Measurements from ENCODE around the gene RAB44. TPM values are rescaled to one million over a fixed set of nuclear protein-coding genes. Genes with fewer than 3 reads are reported as not detected.
A peak's percentile ranks its signal among the peaks of the same experiment; 100 is the strongest.

The RAB44 gene
- total RNA-seq, 1 donor from 2014 or later, result 0.20 TPM

DNA sequence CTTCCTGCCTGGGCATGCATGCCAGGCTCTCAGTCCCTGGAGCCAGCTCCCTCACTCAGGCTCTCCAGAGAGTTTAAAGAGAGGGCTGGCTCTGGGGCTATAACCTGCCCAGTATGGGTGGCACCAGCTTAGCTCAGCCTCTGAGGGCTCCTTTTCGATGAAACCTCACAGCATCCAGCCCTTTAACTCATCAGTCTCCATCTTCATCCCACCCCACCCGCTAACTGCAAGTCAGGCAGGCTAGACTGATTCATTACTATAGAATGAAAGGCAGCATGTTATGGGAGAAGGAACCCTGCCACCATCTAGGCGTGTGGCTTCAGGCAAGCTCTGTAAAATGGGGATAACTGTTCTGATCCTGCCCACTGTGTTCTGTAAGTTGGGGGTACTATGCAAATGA lies 53.5 kb downstream of the RAB44 start:
- POLR2A ChIA-PET, result interaction anchor here (0.7 to 9.9 kb wide), 3 partner anchors 17 to 70 kb away, joined by 3 to 226 read pairs (median 5); partner anchors contain the start of gene CDKN1A
- Mint-ChIP-seq H3K27ac (no peak overlapping the region), H3K4me3 (no peak overlapping the region), H3K36me3 (ENCODE audit: low read depth) (peaks cover 61% of the 10 kb centered on the region), H3K4me1 (peaks cover 83% of the 10 kb centered on the region), H3K27me3 (no peaks in the 10 kb centered on the region), H3K9me3 (peaks cover 3% of the 10 kb centered on the region)
- ATAC-seq (ENCODE audit: low read depth) (no peak), DNase-seq (no peak)
- CTCF ChIA-PET, result interaction anchor here (1.5 kb wide), 1 partner anchor 8 kb away, joined by 5 read pairs; no protein-coding TSS in a partner anchor
- no peak for TF ChIP-seq CTCF (IDR thresholded peaks at IDR 0.05)
- intact Hi-C loops (cut with micrococcal nuclease), result no loop called here

DNA sequence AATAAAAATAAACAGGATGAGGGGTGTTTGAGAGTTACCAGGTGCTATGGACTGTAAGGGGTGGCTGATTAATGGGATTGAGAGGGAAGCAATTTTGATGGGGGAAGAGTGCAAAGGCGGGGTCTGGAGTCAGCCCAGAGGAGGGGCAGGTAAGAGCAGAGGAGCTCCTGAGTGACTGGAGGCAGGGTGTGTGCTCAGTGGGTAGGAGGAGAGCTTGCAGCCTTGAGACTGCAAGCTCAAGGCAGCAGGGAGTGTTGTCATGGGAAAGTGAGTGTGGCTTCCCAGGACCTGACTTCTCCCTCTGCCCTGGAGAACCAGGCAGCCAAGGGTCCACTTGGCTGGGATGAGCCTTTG lies 54.2 kb downstream of the RAB44 start:
- intact Hi-C loops (cut with micrococcal nuclease), result no loop called here
- Mint-ChIP-seq H3K27me3 (no peaks in the 10 kb centered on the region), H3K36me3 (ENCODE audit: low read depth) (peaks cover 57% of the 10 kb centered on the region), H3K4me1 (peaks cover 87% of the 10 kb centered on the region), H3K9me3 (peaks cover 3% of the 10 kb centered on the region), H3K27ac (peak overlapping the region; percentile 47), H3K4me3 (peak overlapping the region; percentile 24)
- no peak for DNase-seq
- ATAC-seq (ENCODE audit: low read depth), result no peak
- POLR2A ChIA-PET, result interaction anchor here (0.6 to 9.9 kb wide), 5 partner anchors 18 to 298 kb away, joined by 3 to 226 read pairs (median 3); partner anchors contain the start of gene CDKN1A
- CTCF ChIA-PET, result interaction anchor here (2.5 kb wide), 1 partner anchor 137 kb away, joined by 11 read pairs; no protein-coding TSS in a partner anchor
- no peak for TF ChIP-seq CTCF (IDR thresholded peaks at IDR 0.05)

DNA sequence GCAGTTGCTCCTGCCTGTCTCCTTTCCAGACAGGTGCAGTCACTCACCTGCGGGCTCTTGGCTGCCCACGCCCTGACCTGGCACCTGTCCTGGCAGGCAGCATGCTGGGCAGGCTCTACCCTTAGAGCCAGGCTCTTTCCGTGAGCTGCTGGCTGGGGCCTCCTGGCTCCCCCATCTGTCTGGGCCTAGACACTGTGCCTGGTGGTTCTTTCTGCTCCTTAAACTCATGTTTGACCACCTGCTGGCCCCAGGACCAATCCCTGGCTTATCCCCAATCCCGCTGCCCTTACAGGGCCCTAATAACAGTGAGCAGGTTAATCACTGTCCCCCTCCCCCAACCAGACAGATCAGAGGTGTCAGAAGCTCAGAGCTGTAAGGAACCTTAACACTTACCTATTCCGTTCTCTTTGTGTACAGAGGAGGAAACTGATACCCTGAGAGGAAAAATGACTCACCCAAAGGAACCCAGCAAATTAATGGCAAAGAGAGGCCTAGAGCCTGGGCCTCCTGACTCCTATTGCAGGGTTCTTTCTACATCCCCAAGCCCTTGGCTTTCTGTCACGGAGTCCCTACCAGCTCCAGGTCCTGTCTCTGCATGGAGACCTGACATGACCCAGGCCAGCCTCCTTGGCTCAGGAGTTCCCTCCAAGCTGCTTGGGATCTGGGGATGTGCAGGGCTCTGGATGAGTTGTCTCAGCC lies 54.7 kb downstream of the RAB44 start:
- Mint-ChIP-seq H3K4me1 (peaks cover 87% of the 10 kb centered on the region), H3K9me3 (peaks cover 3% of the 10 kb centered on the region), H3K36me3 (ENCODE audit: low read depth) (peaks cover 52% of the 10 kb centered on the region), H3K27me3 (no peaks in the 10 kb centered on the region), H3K27ac (peak overlapping the region; percentile 97), H3K4me3 (peak overlapping the region; percentile 63)
- ChIA-PET CTCF (interaction anchor here (2.5 kb wide), 1 partner anchor 137 kb away, joined by 11 read pairs; no protein-coding TSS in a partner anchor), POLR2A (interaction anchor here (0.8 to 9.9 kb wide), 5 partner anchors 15 to 297 kb away, joined by 3 to 226 read pairs (median 4); partner anchors contain the start of genes CDKN1A and RAB44)
- no peak for ATAC-seq (ENCODE audit: low read depth)
- intact Hi-C loops (cut with micrococcal nuclease), result no loop called here
- DNase-seq, result no peak
- TF ChIP-seq CTCF (IDR thresholded peaks at IDR 0.05), result no peak

DNA sequence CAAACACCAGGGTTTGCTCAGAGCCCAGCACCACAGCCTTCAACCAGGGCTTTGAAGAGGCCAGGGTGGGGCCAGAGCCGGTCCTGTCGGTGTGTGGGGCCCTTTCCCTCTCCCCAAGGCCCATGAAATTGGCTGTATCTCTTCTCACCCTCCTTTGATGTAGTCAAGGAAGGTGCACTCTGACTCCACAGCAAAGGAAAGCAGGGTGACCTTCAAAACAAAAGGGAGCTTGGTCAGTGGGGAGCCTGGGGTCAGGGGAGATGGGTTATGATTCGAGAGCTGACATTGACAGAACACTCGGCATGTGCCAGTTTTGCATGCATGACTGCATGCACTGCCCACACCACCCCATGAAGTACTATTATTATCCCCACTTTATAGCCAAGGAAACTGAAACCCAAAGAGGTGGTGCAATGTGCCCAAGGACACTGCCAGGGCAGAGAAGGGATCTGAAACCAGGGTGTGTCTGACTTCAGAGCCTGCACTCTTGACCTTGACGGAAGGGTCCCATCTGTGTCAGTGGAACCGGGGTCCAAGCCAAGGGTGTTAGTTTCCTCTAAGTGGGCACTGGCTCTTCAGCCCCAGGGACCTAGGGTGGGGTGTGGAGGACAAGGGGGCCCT lies 55.4 kb downstream of the RAB44 start:
- POLR2A ChIA-PET, result interaction anchor here (0.7 to 9.9 kb wide), 12 partner anchors 12 to 253 kb away, joined by 3 to 226 read pairs (median 4); partner anchors contain the start of genes CDKN1A, FGD2, RAB44 and SRSF3
- peak; percentile 49 for ATAC-seq (ENCODE audit: low read depth)
- H3K4me1 Mint-ChIP-seq, result peaks cover 92% of the 10 kb centered on the region

More for the DNA sequence above, 55.4 kb downstream of the RAB44 start:
- Mint-ChIP-seq H3K4me3 (peak overlapping the region; percentile 73), H3K27me3 (no peaks in the 10 kb centered on the region), H3K27ac (peak overlapping the region; percentile 97), H3K9me3 (peaks cover 3% of the 10 kb centered on the region), H3K36me3 (ENCODE audit: low read depth) (peaks cover 48% of the 10 kb centered on the region)
- intact Hi-C loops (cut with micrococcal nuclease), result loop anchor here (1.0 kb wide), 1 partner anchor 73 kb away; no protein-coding TSS in a partner anchor
- TF ChIP-seq CTCF (IDR thresholded peaks at IDR 0.05), result no peak
- CTCF ChIA-PET, result interaction anchor here (0.8 to 3.3 kb wide), 4 partner anchors 13 to 138 kb away, joined by 3 to 22 read pairs (median 8); no protein-coding TSS in a partner anchor
- DNase-seq, result no peak

Data from activated B cell treated with CpG ODN at 0.5 μM for 24 hours (primary cell).